Mucosa of descending colon (tissue), 3 donors: ENCODE measurements around the gene CSNK1G1. TPM values are rescaled to one million over a fixed set of nuclear protein-coding genes. Genes with fewer than 3 reads are reported as not detected.

Experiments
- ATAC-seq: fragments of 200-7000 bp; cut with Tn5 transposase; one replicate; pipeline ENCODE4 v1.9.1; 2020; ENCODE audit warnings: mild to moderate bottlenecking, moderate library complexity
- DNase-seq, 3 donors: peaks; one replicate each; pipeline ENCODE4 v3.0.0-alpha.2; 2020
- H3K36me3 ChIP-seq: fragments of 200-600 bp; one replicate; pipeline ENCODE4 v1.8.0; 2021; ENCODE audit warnings: low read depth, mild to moderate bottlenecking
- H3K4me1 ChIP-seq: fragments of 200-600 bp; one replicate; pipeline ENCODE4 v1.8.0; 2021; ENCODE audit warnings: low read depth, mild to moderate bottlenecking
- H3K4me3 ChIP-seq: fragments of 200-600 bp; one replicate; pipeline ENCODE4 v1.8.0; 2021; ENCODE audit warnings: mild to moderate bottlenecking
- H3K9me3 ChIP-seq: fragments of 200-600 bp; one replicate; pipeline ENCODE4 v1.8.0; 2021; ENCODE audit warnings: mild to moderate bottlenecking
- intact Hi-C, 2 donors: fragments of 100-400 bp; cut with DNase I in 1 of 2; cut with micrococcal nuclease in 1 of 2; formaldehyde crosslinking; loops; one replicate each; pipeline versions ENCODE4 v1.11.0 to v1.11.1; 2022; cut with DNase I, micrococcal nuclease
- total RNA-seq, 3 donors: library from RNA; stranded (reverse); fragmentation: NEBNext Ultra II Directional in 2 of 3; extraction: Animal tissue kit (Norgen Biotek cat#: 25700) in 2 of 3; gene quantifications; one replicate each; pipeline versions ENCODE4 v1.2.1 to v1.2.4, GENCODE V29; 2021 to 2023
- TF ChIP-seq, protein P1 (sequence below): fragments of 200-600 bp; IDR thresholded peaks from one replicate; pipeline ENCODE4 v1.8.0; 2022; ENCODE audit warnings: antibody characterized with exemption, mild to moderate bottlenecking
- donor health status: DM: no; HTN: no; CAD: no; lungs with moderate emphysema.
- donor health status: DM: no; HTN: no; CAD: no.
- donor health status: DM: no; HTN: yes; CAD: no.

CSNK1G1 gene
- total RNA-seq, 3 donors from 2014 or later = 19.1 to 22.3 (median 22.3) TPM

DNA sequence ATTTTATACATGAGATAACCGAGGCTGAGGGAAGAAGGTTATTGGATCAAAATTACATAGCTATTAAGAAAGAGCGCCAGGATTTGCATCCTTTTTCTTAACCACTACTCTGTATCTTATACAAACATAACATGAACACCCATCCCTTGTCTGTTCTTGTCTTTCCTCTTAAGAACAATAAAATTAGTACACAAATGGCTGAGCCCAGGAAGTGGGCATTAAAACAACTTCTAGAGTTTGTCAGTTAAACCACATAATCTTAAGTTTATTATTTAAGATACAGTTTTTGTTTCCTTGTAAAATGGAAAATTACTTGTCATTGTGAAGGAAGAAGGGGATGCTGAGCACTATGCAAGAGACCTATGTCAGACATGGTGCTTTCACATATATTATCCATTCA lies 144.3 kb downstream of the CSNK1G1 start:
- H3K9me3 ChIP-seq = no peaks in the 10 kb centered on the region
- TF ChIP-seq, protein P1, sequence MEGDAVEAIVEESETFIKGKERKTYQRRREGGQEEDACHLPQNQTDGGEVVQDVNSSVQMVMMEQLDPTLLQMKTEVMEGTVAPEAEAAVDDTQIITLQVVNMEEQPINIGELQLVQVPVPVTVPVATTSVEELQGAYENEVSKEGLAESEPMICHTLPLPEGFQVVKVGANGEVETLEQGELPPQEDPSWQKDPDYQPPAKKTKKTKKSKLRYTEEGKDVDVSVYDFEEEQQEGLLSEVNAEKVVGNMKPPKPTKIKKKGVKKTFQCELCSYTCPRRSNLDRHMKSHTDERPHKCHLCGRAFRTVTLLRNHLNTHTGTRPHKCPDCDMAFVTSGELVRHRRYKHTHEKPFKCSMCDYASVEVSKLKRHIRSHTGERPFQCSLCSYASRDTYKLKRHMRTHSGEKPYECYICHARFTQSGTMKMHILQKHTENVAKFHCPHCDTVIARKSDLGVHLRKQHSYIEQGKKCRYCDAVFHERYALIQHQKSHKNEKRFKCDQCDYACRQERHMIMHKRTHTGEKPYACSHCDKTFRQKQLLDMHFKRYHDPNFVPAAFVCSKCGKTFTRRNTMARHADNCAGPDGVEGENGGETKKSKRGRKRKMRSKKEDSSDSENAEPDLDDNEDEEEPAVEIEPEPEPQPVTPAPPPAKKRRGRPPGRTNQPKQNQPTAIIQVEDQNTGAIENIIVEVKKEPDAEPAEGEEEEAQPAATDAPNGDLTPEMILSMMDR = no peak
- no peak for ATAC-seq
- no peaks in the 10 kb centered on the region for H3K4me1 ChIP-seq
- intact Hi-C loops = no loop called here
- DNase-seq = no peak
- no peaks in the 10 kb centered on the region for H3K36me3 ChIP-seq
- no peak overlapping the region for H3K4me3 ChIP-seq

DNA sequence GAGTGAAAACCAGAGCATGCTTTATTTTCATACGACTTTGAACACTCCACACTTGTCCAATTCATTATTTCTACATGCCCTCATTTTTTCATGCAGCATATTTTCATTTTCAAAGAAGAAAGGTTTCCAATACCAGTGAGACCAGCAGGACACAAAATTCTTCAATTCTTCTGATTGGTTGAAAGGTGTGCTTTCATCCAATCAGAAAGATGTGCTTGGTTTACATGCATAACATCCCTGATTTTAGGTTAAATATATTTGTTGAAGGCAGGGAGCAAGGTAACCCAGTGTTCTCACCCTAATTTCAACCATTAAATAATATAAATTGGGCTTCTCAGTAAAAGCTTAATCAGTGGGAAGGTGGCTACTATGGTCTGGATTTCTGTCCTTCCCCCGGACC lies 145.6 kb downstream of the CSNK1G1 start:
- Histone ChIP-seq H3K4me1 (no peaks in the 10 kb centered on the region), H3K36me3 (no peaks in the 10 kb centered on the region), H3K4me3 (no peak overlapping the region), H3K9me3 (no peaks in the 10 kb centered on the region)
- no peak for ATAC-seq
- intact Hi-C loops = no loop called here
- no peak for DNase-seq
- TF ChIP-seq, protein P1 = no peak

DNA sequence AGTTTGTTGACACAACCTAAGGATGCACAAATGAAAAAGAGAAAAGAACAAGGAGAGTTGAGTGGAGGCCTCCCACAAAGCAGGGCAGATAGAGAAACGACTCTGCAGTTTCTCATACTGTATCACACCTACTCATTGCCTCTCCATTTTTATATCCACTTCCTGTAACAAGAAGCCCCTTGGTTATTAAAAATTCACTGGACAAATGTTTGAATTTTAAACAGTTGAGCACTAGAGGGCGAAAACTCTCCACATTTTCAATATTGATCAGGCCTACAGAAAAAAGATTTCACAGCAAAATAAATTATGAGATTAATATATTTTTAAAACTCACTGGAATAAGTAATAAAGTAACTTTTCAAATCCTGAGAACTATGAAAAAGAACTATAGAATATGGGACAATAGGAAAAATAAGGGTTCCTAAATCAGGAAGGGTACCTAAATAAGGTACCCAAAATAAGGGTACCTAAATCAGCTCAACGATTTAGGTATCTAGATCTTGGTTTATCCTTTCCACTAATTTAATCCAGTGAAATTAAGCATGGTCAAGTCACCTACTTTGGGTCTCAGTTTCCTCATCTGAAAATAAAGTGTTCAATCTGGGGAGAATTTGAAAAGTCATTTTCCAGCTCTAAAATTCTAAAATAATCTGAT lies 146.2 kb downstream of the CSNK1G1 start:
- TF ChIP-seq, protein P1 = no peak
- Histone ChIP-seq H3K4me1 (no peaks in the 10 kb centered on the region), H3K36me3 (no peaks in the 10 kb centered on the region), H3K9me3 (no peaks in the 10 kb centered on the region), H3K4me3 (no peak overlapping the region)
- intact Hi-C loops = no loop called here
- DNase-seq (peak in 1 of 3 donors; percentile 17), ATAC-seq (no peak)

DNA sequence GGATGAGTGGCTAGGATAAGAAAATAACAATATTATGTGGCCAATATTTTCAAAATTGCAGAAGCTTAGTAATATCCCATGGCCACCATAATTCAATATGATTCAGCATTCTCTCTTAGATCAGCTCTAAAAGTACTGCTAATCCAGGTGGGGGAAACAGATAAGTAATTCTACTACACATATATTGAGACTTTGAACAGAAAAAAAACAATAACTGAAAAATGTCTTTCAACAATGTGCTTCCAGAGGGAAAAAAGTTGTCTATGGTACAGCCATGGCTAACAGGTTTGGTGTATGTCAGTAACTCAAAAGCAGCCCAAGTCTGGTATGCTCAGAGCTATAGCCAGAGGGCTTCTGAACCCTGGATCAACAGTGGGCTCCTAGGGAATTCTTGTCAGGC lies 150.8 kb downstream of the CSNK1G1 start:
- H3K36me3 ChIP-seq = no peaks in the 10 kb centered on the region
- TF ChIP-seq, protein P1 = no peak
- intact Hi-C loops = no loop called here
- ATAC-seq (no peak), DNase-seq (no peak)
- H3K4me3 ChIP-seq = no peak overlapping the region
- no peaks in the 10 kb centered on the region for H3K4me1 ChIP-seq
- no peaks in the 10 kb centered on the region for H3K9me3 ChIP-seq

DNA sequence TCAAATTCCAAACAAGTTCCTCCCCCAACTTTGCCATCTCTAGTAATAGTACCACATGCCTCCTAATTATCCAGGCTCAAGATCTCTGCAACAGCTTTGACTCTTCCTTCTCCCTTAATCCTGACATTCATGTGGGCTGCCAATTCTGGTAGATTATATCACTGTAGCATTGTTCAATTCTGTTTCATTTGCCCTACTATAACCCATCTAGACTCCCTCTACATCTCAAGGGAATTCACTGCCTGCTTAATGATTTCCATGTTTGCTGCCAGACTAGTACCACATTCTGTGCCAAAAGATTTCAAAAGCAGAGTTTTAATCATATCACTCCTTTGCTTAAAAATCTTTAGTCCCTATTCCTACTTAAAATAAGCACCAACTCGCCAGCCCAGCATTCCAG lies 158.5 kb downstream of the CSNK1G1 start:
- intact Hi-C loops = no loop called here
- DNase-seq = no peak
- no peaks in the 10 kb centered on the region for H3K36me3 ChIP-seq
- TF ChIP-seq, protein P1 = no peak
- no peaks in the 10 kb centered on the region for H3K4me1 ChIP-seq
- ATAC-seq = no peak
- H3K9me3 ChIP-seq = no peaks in the 10 kb centered on the region
- no peak overlapping the region for H3K4me3 ChIP-seq

DNA sequence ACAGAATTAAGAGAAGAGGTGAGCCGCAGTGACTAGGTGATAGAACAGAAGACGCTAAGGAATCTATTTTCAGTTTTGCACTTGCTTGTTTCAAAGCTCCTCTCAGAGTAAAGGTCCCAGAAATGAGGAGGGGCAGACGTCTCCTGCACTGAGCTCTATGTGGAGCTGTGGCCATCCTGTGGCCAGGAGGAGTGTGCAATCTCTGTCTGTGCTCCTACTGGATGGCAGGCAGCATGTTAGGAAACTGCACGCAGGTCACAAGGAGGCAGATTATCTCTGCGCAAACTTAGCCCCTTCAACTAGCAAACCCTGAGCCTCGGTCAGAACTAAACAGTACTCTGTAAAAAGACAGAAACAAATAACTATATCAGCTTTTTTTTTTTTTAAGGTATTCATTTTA lies 162.0 kb downstream of the CSNK1G1 start:
- intact Hi-C loops = no loop called here
- no peak for DNase-seq
- TF ChIP-seq, protein P1 = no peak
- Histone ChIP-seq H3K9me3 (no peaks in the 10 kb centered on the region), H3K4me1 (no peaks in the 10 kb centered on the region), H3K36me3 (no peaks in the 10 kb centered on the region), H3K4me3 (no peak overlapping the region)
- no peak for ATAC-seq
